ENCODE measurements around the gene RAB3B.
"Not testable (repeated sequence)": the region's sequence is repeated elsewhere in the genome, so short reads cannot be mapped to it uniquely, and the experiment has no call there.

The RAB3B gene

GRCh38 chr1:51922040-51922439 is 68.5 kb downstream of the RAB3B start:
- in situ Hi-C loops (cut with MboI; ENCODE audit: low sequenced_read_pairs): no loop called here

GRCh38 chr1:51920130-51920529 is 70.4 kb downstream of the RAB3B start:
- in situ Hi-C loops (cut with MboI; ENCODE audit: low sequenced_read_pairs): no loop called here

- in situ Hi-C loops (cut with MboI; ENCODE audit: low sequenced_read_pairs): no loop called here
Observed at GRCh38 chr1:51919684-51920083, 70.8 kb downstream of the RAB3B start.

- in situ Hi-C loops (cut with MboI; ENCODE audit: low sequenced_read_pairs): no loop called here
Observed at GRCh38 chr1:51916587-51917405, 73.7 kb downstream of the RAB3B start.

- in situ Hi-C loops (cut with MboI; ENCODE audit: low sequenced_read_pairs): no loop called here
Observed at GRCh38 chr1:51915951-51916350, 74.5 kb downstream of the RAB3B start.

GRCh38 chr1:51912881-51913280 is 77.6 kb downstream of the RAB3B start:
- in situ Hi-C loops (cut with MboI; ENCODE audit: low sequenced_read_pairs): no loop called here

- in situ Hi-C loops (cut with MboI; ENCODE audit: low sequenced_read_pairs): no loop called here
Observed at GRCh38 chr1:51910221-51911000, 80.1 kb downstream of the RAB3B start.

GRCh38 chr1:51908499-51908898 is 82.0 kb downstream of the RAB3B start:
- in situ Hi-C loops (cut with MboI; ENCODE audit: low sequenced_read_pairs): no loop called here

GRCh38 chr1:51907079-51907702 is 83.3 kb downstream of the RAB3B start:
- in situ Hi-C loops (cut with MboI; ENCODE audit: low sequenced_read_pairs): no loop called here

GRCh38 chr1:51906306-51907078 is 84.0 kb downstream of the RAB3B start:
- in situ Hi-C loops (cut with MboI; ENCODE audit: low sequenced_read_pairs): no loop called here

- in situ Hi-C loops (cut with MboI; ENCODE audit: low sequenced_read_pairs): no loop called here
Observed at GRCh38 chr1:51902456-51902855, 88.0 kb downstream of the RAB3B start.

GRCh38 chr1:51901151-51901550 is 89.3 kb downstream of the RAB3B start:
- in situ Hi-C loops (cut with MboI; ENCODE audit: low sequenced_read_pairs): no loop called here

GRCh38 chr1:51899022-51899421 is 91.5 kb downstream of the RAB3B start:
- in situ Hi-C loops (cut with MboI; ENCODE audit: low sequenced_read_pairs): no loop called here

GRCh38 chr1:51898090-51898734 is 92.3 kb downstream of the RAB3B start:
- in situ Hi-C loops (cut with MboI; ENCODE audit: low sequenced_read_pairs): no loop called here

GRCh38 chr1:51897699-51898031 is 92.8 kb downstream of the RAB3B start:
- in situ Hi-C loops (cut with MboI; ENCODE audit: low sequenced_read_pairs): no loop called here

- in situ Hi-C loops (cut with MboI; ENCODE audit: low sequenced_read_pairs): not testable (repeated sequence)
Observed at GRCh38 chr1:51894748-51895147, 95.8 kb downstream of the RAB3B start.

GRCh38 chr1:51878616-51879336 is 111.7 kb downstream of the RAB3B start, which contains the start of gene NRDC:
TSS of gene NRDC (minus strand) at chr1:51878727. CDS start at chr1:51878615, 112 bp downstream.
- in situ Hi-C loops (cut with MboI; ENCODE audit: low sequenced_read_pairs): no loop called here

- in situ Hi-C loops (cut with MboI; ENCODE audit: low sequenced_read_pairs): no loop called here
Observed at GRCh38 chr1:51878308-51878615, 112.2 kb downstream of the RAB3B start.

GRCh38 chr1:51877434-51878307 is 112.8 kb downstream of the RAB3B start:
- in situ Hi-C loops (cut with MboI; ENCODE audit: low sequenced_read_pairs): no loop called here
